A549 treated with DMSO at 1 μM for 4 hours (cell line): Measurements from ENCODE around the gene RAET1E. TPM values are rescaled to one million over a fixed set of nuclear protein-coding genes. Genes with fewer than 3 reads are reported as not detected.

Experiments
- total RNA-seq: library from RNA; stranded (reverse); fragments of 200-300 nt; extraction: Qiagen RNA extraction; gene quantifications from 5 replicates; pipeline ENCODE4 v1.2.3, GENCODE V29; 2022; ENCODE audit warnings: low read depth

The RAET1E gene, protein sequence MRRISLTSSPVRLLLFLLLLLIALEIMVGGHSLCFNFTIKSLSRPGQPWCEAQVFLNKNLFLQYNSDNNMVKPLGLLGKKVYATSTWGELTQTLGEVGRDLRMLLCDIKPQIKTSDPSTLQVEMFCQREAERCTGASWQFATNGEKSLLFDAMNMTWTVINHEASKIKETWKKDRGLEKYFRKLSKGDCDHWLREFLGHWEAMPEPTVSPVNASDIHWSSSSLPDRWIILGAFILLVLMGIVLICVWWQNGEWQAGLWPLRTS
- 2.2 to 3.4 TPM (median 2.9 TPM) in 5 replicates for total RNA-seq

DNA sequence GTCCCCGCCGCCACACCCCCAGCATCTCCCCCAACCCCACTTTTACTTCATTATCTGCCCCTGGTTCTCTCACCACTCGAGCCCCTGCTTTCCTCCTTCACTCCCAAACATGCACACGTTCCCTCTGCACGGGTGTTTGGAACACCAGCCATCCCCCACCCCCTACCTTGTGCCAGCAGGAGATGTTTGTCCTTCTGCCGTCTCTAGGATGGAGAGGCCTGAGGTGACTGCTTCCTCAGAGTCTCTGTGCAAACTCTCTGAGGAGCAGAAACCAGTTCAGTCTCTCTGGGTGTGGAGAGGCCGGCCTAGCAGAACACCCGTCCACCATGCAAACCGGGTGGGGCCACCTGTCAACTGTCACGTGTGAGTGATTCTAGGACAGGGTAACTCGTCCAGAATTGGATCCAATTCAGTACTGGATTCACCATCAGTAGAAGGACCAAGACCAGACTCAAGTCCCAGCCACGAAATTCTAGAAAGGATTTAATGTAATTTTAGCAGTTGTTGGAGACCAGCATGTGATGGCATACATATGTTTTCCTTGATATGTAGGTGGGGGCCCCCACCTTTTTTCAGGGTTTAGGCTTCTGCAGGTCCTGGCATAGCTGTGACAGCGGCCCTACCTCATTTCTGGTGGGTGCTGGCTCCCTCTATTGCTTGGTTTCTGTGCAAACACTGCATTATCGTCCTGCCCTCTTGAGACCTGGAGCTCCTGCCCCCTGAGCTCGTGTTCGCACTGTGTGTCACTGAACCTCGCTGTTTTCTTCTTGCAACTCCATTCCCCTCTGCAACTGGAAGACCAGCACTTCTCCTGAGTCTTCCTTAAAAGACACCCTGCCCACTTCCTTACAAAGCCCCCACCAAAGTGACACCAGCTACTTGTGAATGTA, at the start of gene RAET1E:
TSS of gene RAET1E (minus strand) at position 259 of the 890 bp plus-strand sequence. CDS start 7,212 bp downstream, outside the sequence.

GRCh38 chr6:149941583-149942460, 43.9 kb upstream of the RAET1E start, which contains the start of gene ULBP2:
ULBP2 (plus strand) TSS chr6:149942014; CDS start chr6:149942073, 59 bp downstream.

DNA sequence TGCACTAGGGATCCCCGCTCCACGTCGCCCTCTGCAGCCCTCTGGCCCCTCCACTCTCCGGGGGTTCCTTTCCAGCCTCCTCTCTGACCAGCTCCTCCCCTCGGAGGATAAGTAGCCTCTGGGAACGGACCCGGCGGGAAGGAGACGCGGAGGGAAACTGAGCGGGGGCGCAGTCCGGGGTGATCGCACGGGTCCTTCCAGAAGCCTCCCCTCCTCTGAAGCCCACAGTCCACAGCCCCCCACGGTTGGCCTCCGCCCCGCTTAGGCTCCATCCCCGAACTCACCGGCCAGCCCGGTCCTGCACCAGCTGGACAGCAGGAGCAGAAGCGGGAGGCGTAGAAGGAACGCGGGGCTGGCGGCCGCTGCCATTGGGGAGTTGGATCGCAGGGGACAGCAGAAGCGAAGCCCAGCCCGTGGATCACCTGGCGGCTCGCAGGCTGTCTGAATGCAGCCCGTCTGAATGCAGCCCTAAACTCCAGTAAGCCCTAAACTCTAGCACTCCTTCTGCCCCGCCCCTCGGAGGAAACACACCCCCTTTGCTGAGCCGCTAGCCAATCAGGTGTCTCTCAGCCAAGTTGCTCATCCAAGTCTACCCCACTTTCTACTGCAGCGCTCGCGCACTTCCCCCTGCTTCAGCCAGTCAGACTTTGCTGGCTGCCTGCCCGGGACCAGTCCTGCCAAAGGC, 24.9 kb upstream of the RAET1E start, which contains the start of gene RAET1G:
TSS of gene RAET1G (minus strand) at position 480 of the 685 bp plus-strand sequence. CDS start at position 369, 111 bp downstream.

DNA sequence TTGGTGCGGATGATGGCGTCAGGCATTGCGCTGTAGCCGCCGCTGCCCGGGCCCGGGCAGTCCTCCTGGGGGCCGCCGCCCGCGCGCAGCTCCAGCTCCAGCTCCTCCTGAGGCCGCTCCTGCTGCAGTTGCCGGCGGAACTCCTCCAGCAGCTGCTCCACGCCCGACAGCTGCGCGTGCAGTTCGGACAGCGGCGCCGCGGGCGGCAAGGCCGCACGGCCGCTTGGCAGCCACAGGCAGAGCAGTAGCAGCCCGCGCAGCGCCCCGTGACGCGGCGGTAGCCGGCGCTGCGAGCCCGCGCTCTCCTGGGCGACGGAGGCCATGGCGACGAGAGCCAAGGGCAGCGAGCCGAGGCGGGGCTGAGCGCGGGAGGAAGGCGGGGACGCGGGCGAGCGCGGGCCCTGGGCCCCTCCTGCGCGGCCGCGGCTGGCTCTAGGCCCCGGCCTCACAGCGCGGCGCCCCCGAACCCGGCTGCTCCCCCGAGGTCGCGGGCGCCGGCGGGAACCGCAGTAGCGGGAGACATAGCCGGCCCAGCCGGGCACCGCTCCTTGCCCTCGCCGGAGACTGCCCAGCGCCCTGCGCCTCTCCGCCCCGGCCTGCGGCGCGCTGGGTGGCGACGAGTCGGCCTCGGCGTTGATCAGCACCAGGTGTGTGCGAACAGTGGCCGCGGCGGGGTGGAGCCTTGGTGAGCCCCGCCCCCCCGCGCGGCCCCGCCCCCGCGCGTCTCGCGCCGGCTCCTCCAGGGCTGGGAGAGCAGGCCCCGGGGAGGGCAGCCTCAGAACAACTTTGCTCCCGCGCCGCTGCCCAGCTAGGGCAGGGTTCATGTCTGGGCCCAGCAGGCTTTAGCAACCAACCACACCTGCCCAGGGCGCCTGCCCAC, 34.0 kb downstream of the RAET1E start, which contains the start of gene LRP11:
TSS of gene LRP11 (minus strand) at position 662 of the 880 bp plus-strand sequence. CDS start at position 323, 339 bp downstream.

Other genes starting within 250 kb of the RAET1E start
- 10.3 to 12.0 TPM (median 11.2 TPM) in 5 replicates for gene KATNA1, start 249.4 kb downstream of the RAET1E start, total RNA-seq
- 6.6 to 10.2 TPM (median 9.2 TPM) in 5 replicates for gene LATS1, start 180.0 kb downstream of the RAET1E start, total RNA-seq
- 11.9 to 20.3 TPM (median 17.2 TPM) in 5 replicates for gene NUP43, start 151.6 kb downstream of the RAET1E start, total RNA-seq
- 81.7 to 93.9 TPM (median 89.4 TPM) in 5 replicates for gene PCMT1, start 148.4 kb downstream of the RAET1E start, total RNA-seq
- 32.7 to 48.4 TPM (median 43.0 TPM) in 5 replicates for gene LRP11, start 33.8 kb downstream of the RAET1E start, total RNA-seq
- gene RAET1G, start 25.0 kb upstream of the RAET1E start, total RNA-seq = 7.5 to 12.2 TPM (median 10.3 TPM) in 5 replicates
- 3.4 to 4.6 TPM (median 3.5 TPM) in 5 replicates for gene ULBP2, start 43.9 kb upstream of the RAET1E start, total RNA-seq
- 0.84 to 1.1 TPM (median 1.0 TPM) in 5 replicates for gene ULBP1, start 65.8 kb upstream of the RAET1E start, total RNA-seq
- 0.18 to 0.58 TPM (median 0.36 TPM) in 5 replicates for gene RAET1L, start 127.4 kb upstream of the RAET1E start, total RNA-seq
- gene ULBP3, start 171.0 kb upstream of the RAET1E start, total RNA-seq = 3.7 to 5.0 TPM (median 4.0 TPM) in 5 replicates
- 0.53 to 1.4 TPM (median 0.78 TPM) in 5 replicates for gene PPP1R14C, start 244.9 kb upstream of the RAET1E start, total RNA-seq